Measurements from ENCODE around the gene MYLIP. TPM values are rescaled to one million over a fixed set of nuclear protein-coding genes. Genes with fewer than 3 reads are reported as not detected.

Gene MYLIP
- total and polyA plus RNA-seq, 2 of the 4 experiments (the other 2 are of a cell fraction), result 1.8 to 3.2 TPM

- ATAC-seq (ENCODE audit: low read depth) (no peak), DNase-seq (no peak)
- Histone ChIP-seq H3K4ac (ENCODE audit: low read depth, low read length) (no peak overlapping the region), H2BK15ac (ENCODE audit: low read depth, low read length) (no peak overlapping the region), H3K79me1 (ENCODE audit: low read depth in 1 of 2, low read length in 2 of 2) (no peaks in the 10 kb centered on the region), H2AK9ac (replicated peaks; ENCODE audit: low read depth, low read length, poor library complexity) (no peak overlapping the region), H3K9ac (ENCODE audit: low read depth, low read length) (no peak overlapping the region), H3K9me1 (ENCODE audit: insufficient read depth, low read length) (no peaks in the 10 kb centered on the region), H4K5ac (ENCODE audit: low read depth, low read length) (no peak overlapping the region), H2AFZ (replicated peaks; ENCODE audit: low read length, poor library complexity) (no peak overlapping the region), H3K27ac (ENCODE audit: insufficient read depth, low read length) (no peak overlapping the region), H2AK5ac (ENCODE audit: low read depth, low read length) (no peak overlapping the region), H4K20me1 (ENCODE audit: insufficient read depth, low read length) (no peaks in the 10 kb centered on the region), H3K23ac (ENCODE audit: low read depth, low read length) (no peak overlapping the region), H3K4me3 (ENCODE audit: insufficient read depth, low read depth, low read length) (no peak overlapping the region), H3K14ac (replicated peaks; ENCODE audit: low read depth, low read length) (no peak overlapping the region), H3K9me3 (ENCODE audit: control insufficient read depth, insufficient read depth, low read length) (no peaks in the 10 kb centered on the region), H3K56ac (ENCODE audit: extremely low read depth, insufficient read depth, low read length) (no peak overlapping the region), H4K91ac (ENCODE audit: insufficient read depth, low read depth, low read length) (no peak overlapping the region), H2BK120ac (ENCODE audit: low read depth, low read length) (no peak overlapping the region), H4K8ac (ENCODE audit: low read depth in 2 of 2, low read length in 2 of 2) (no peak overlapping the region), H3K36me3 (ENCODE audit: control insufficient read depth, insufficient read depth, low read length) (no peaks in the 10 kb centered on the region), H3K4me1 (ENCODE audit: control insufficient read depth, insufficient read depth, low read length) (no peaks in the 10 kb centered on the region), H3K18ac (ENCODE audit: low read depth, low read length) (no peak overlapping the region), H3K27me3 (ENCODE audit: control insufficient read depth, insufficient read depth, low read length) (peaks cover 19% of the 10 kb centered on the region), H2BK5ac (ENCODE audit: low read depth, low read length, poor library complexity, severe bottlenecking) (no peak overlapping the region), H3K4me2 (ENCODE audit: low read depth, low read length) (no peak overlapping the region), H2BK20ac (ENCODE audit: low read depth, low read length) (no peak overlapping the region)
- BruUV-seq (replicated peaks), result no TSS peak
- no peak for TF ChIP-seq USF2 (IDR thresholded peaks at IDR 0.05; ENCODE audit: low read depth, low read length)
- no peak for TF ChIP-seq RCOR1 (IDR thresholded peaks at IDR 0.05; ENCODE audit: insufficient replicate concordance, low read length)
- no peak for TF ChIP-seq MXI1 (IDR thresholded peaks at IDR 0.05; ENCODE audit: borderline replicate concordance, low read depth, low read length)
- no peak for TF ChIP-seq MAZ (IDR thresholded peaks at IDR 0.05; ENCODE audit: borderline replicate concordance, low read depth, low read length)
- TF ChIP-seq ELK1 (IDR thresholded peaks at IDR 0.05; ENCODE audit: borderline replicate concordance, low read depth, low read length), result no peak
- no peak for TF ChIP-seq POLR2A (IDR thresholded peaks at IDR 0.05; ENCODE audit: low read depth, low read length)
- TF ChIP-seq SMC3 (IDR thresholded peaks at IDR 0.05; ENCODE audit: low read depth, low read length), result no peak
- no peak for TF ChIP-seq BHLHE40 (IDR thresholded peaks at IDR 0.05; ENCODE audit: low read depth, low read length)
- TF ChIP-seq NFE2L2 (IDR thresholded peaks at IDR 0.05; ENCODE audit: low read depth, low read length), result no peak
- no peak for TF ChIP-seq MAFK (IDR thresholded peaks at IDR 0.05; ENCODE audit: low read depth, low read length)
- TF ChIP-seq RAD21 (IDR thresholded peaks at IDR 0.05; ENCODE audit: low read length), result no peak
- no peak for TF ChIP-seq FOS (IDR thresholded peaks at IDR 0.05; ENCODE audit: low read depth, low read length)
- TF ChIP-seq RFX5 (IDR thresholded peaks at IDR 0.05; ENCODE audit: low read depth, low read length), result no peak
- no peak for TF ChIP-seq CTCF (conservative IDR thresholded peaks at IDR 0.05; ENCODE audit: low read depth, low read length)
- in situ Hi-C loops (cut with MboI; ENCODE audit: low sequenced_read_pairs), result no loop called here
- dilution Hi-C loops (cut with HindIII; ENCODE audit: low sequenced_read_pairs, unreplicated experiment), result no loop called here
- POLR2A ChIA-PET (ENCODE audit: unreplicated experiment), result no interaction called here
- intact Hi-C loops (cut with micrococcal nuclease), result no loop called here
- no CpG with 5 or more reads among the region's 3 CpGs for WGBS, 2 experiments (ENCODE audit: extremely low coverage in 2 of 2, insufficient read length in 1 of 2)
- CTCF ChIA-PET, result no interaction called here
These were observed 41.5 kb upstream of the MYLIP start for GRCh38 chr6:16087386-16087785.
